Omental fat pad (tissue), 4 donors: Measurements from ENCODE around the gene CALN1. TPM values are rescaled to one million over a fixed set of nuclear protein-coding genes. Genes with fewer than 3 reads are reported as not detected.

ENCODE experiments used
- ATAC-seq: fragments of 150-250 bp; one replicate; pipeline ENCODE4 v1.9.1; 2016; ENCODE audit warnings: mild to moderate bottlenecking, moderate library complexity; ENCODE audit not compliant: low FRiP score
- DNase-seq: peaks from one replicate; pipeline ENCODE4 v3.0.0-alpha.2; 2019; ENCODE audit warnings: low spot score
- CTCF ChIP-seq, 3 donors: fragments of 450-650 bp; IDR thresholded peaks; one replicate each; pipeline ENCODE4 v1.5.1; 2016 to 2017; ENCODE audit warnings: antibody characterized with exemption in 3 of 3, mild to moderate bottlenecking in 3 of 3, moderate library complexity in 2 of 3
- total RNA-seq, 4 donors: library from RNA; depleted of rRNA; stranded (reverse); fragments of >200 nt; gene quantifications; one replicate each; pipeline ENCODE4 v1.1.0, GENCODE V29; 2016

The CALN1 gene
- total RNA-seq, 4 donors from 2014 or later, result 0.16 TPM; not detected in 3

- DNase-seq (no peak), ATAC-seq (no peak)
- TF ChIP-seq CTCF (IDR thresholded peaks at IDR 0.05), result no peak
Measured at GRCh38 chr7:72101444-72101843, 310.7 kb downstream of the CALN1 start.

DNA sequence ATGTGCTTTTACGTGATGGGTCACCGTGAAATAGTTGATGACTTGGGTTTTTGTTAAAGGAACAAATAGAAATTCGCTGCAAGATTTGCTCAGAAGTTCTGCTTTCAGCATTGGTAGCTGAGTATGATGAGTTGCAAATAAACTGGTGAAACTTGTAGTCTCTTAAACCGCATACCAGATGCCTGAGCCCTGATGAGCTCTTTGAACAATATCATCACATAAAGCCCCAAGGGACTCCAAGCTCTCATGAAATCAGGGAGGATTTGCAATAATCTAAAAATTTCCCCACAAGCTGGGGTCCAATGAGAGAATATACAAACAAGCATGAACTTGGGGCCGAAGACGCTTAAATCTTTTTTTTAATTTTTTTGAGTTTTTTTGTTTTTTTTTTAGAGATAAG is 312.4 kb downstream of the CALN1 start:
- no peak for TF ChIP-seq CTCF (IDR thresholded peaks at IDR 0.05)
- DNase-seq, result no peak
- no peak for ATAC-seq

GRCh38 chr7:72098807-72099580 is 313.1 kb downstream of the CALN1 start:
- DNase-seq (no peak), ATAC-seq (no peak)
- no peak for TF ChIP-seq CTCF (IDR thresholded peaks at IDR 0.05)

GRCh38 chr7:72097226-72097625 is 314.9 kb downstream of the CALN1 start:
- TF ChIP-seq CTCF (IDR thresholded peaks at IDR 0.05), result no peak
- no peak for ATAC-seq

GRCh38 chr7:72092769-72093168 is 319.4 kb downstream of the CALN1 start:
- ATAC-seq, result no peak
- DNase-seq, result no peak
- TF ChIP-seq CTCF (IDR thresholded peaks at IDR 0.05), result no peak

More at GRCh38 chr7:72097226-72097625, 314.9 kb downstream of the CALN1 start:
- DNase-seq, result no peak

- DNase-seq, result no peak
- TF ChIP-seq CTCF (IDR thresholded peaks at IDR 0.05), result no peak
- ATAC-seq, result no peak
Measured at GRCh38 chr7:72087926-72088325, 324.2 kb downstream of the CALN1 start.

DNA sequence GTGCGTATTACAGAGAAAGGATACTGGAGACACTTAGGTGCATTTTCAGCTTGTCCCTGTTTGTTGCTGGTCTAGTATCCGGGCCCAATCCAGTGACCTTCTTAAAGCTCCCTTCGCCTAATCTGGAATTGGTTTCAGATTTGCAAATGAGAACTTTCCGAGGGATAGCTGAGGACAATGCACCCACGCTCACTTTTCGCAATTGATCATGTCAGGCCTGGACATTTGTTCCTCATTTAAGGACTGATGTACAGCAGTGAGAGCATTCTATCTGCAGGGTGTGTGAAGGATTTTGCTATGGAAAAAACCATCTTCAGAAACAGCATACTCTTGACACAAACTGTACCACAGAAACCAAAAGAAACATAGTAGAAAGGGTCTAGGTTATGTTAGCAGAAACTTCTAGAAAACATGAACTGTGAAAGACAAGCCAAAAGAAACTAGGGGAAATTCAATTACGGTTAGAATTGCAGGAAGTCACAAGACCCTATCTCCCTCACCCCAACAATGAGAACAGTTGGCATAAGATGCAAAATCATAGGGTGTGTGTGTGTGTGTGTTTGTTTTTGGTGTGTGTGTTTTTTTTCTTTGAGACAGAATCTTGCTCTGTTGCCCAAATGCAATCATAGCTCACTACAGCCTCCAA is 331.1 kb downstream of the CALN1 start:
- no peak for TF ChIP-seq CTCF (IDR thresholded peaks at IDR 0.05)
- no peak for DNase-seq
- no peak for ATAC-seq
